ENCODE measurements around the gene CCDC102B. TPM values are rescaled to one million over a fixed set of nuclear protein-coding genes. Genes with fewer than 3 reads are reported as not detected.

CCDC102B gene
- total and polyA plus RNA-seq, 2 of the 8 experiments (the other 6 are each of a cell fraction or from before 2014, with no cell fraction given), result 0.80 to 1.1 TPM

GRCh38 chr18:68969027-68969426 lies 171.1 kb downstream of the CCDC102B start (continued):
- TF ChIP-seq CHD7 (IDR thresholded peaks at IDR 0.05; ENCODE audit: insufficient replicate concordance, low read length) (no peak), SP1 (IDR thresholded peaks at IDR 0.05; ENCODE audit: low read depth, low read length) (no peak), CBX5 (IDR thresholded peaks at IDR 0.05; ENCODE audit: low read depth, low read length) (no peak), USF2 (IDR thresholded peaks at IDR 0.05; ENCODE audit: low read length) (no peak)
